ENCODE measurements around the gene HOXD10.

DNA sequence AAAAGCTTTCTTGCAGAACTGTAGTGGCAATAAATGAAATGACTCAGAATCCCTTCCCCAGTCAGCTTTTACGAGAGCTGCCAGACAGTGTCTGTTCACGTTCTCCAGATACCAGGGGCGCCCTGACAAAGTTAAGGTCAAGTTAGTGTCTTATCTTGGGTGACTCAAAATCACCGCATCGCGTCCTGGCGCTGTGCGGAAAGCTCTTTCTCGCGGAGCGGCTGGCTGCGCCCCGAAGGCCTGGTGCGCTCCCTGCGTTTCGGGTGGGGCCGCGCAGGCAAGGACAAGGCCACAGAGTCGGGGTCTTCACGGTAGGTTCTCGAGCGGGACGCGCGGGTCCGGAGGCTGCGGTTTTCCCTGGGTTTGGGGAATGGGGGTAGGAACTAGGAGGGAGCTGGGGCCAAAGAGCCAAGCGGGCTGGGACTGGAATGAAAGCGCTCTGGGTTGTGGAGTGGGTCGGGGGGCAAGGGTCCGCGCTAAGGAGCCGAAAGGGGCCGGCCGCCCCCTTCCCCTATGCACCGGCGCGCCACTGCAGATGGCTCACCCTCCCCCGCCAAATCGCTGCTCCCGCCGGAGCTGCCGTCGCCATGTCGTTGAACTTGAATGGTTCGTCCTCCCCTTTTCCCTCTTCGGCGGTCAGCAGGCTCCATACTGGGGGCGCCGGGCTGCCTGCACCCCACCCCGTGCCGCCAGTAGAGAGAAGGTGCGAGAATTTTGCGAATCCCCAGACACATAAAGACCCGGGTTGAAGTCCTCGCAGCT lies 12.1 kb upstream of the HOXD10 start:
- TF ChIP-seq U2AF2 (IDR thresholded peaks at IDR 0.05; ENCODE audit: low read depth, low read length) (no peak), SMC3 (IDR thresholded peaks at IDR 0.05; ENCODE audit: low read length) (no peak), ZNF432 (CRISPR knock-in tag; IDR thresholded peaks at IDR 0.05; ENCODE audit: borderline replicate concordance) (no peak), NR2F6 (IDR thresholded peaks at IDR 0.05) (no peak), NR2F6 (CRISPR knock-in tag; IDR thresholded peaks at IDR 0.05) (no peak), KLF6 (CRISPR knock-in tag; IDR thresholded peaks at IDR 0.05) (no peak), TARDBP (CRISPR knock-in tag; IDR thresholded peaks at IDR 0.05) (no peak), JUND (CRISPR knock-in tag; IDR thresholded peaks at IDR 0.05) (no peak), CTCF (CRISPR knock-in tag; IDR thresholded peaks at IDR 0.05) (no peak), SRSF9 (IDR thresholded peaks at IDR 0.05; ENCODE audit: borderline replicate concordance, insufficient read depth, low read depth, low read length, poor library complexity, severe bottlenecking) (no peak), HNRNPK (IDR thresholded peaks at IDR 0.05; ENCODE audit: low read depth, low read length, poor library complexity, severe bottlenecking) (no peak), BRCA1 (CRISPR knock-in tag; IDR thresholded peaks at IDR 0.05) (no peak), HCFC1 (IDR thresholded peaks at IDR 0.05; ENCODE audit: low read depth, low read length) (no peak), GABPA (IDR thresholded peaks at IDR 0.05; ENCODE audit: low read depth, low read length) (no peak), GABPA (CRISPR knock-in tag; IDR thresholded peaks at IDR 0.05; ENCODE audit: low read depth) (no peak)
- TF ChIP-seq, protein P1, sequence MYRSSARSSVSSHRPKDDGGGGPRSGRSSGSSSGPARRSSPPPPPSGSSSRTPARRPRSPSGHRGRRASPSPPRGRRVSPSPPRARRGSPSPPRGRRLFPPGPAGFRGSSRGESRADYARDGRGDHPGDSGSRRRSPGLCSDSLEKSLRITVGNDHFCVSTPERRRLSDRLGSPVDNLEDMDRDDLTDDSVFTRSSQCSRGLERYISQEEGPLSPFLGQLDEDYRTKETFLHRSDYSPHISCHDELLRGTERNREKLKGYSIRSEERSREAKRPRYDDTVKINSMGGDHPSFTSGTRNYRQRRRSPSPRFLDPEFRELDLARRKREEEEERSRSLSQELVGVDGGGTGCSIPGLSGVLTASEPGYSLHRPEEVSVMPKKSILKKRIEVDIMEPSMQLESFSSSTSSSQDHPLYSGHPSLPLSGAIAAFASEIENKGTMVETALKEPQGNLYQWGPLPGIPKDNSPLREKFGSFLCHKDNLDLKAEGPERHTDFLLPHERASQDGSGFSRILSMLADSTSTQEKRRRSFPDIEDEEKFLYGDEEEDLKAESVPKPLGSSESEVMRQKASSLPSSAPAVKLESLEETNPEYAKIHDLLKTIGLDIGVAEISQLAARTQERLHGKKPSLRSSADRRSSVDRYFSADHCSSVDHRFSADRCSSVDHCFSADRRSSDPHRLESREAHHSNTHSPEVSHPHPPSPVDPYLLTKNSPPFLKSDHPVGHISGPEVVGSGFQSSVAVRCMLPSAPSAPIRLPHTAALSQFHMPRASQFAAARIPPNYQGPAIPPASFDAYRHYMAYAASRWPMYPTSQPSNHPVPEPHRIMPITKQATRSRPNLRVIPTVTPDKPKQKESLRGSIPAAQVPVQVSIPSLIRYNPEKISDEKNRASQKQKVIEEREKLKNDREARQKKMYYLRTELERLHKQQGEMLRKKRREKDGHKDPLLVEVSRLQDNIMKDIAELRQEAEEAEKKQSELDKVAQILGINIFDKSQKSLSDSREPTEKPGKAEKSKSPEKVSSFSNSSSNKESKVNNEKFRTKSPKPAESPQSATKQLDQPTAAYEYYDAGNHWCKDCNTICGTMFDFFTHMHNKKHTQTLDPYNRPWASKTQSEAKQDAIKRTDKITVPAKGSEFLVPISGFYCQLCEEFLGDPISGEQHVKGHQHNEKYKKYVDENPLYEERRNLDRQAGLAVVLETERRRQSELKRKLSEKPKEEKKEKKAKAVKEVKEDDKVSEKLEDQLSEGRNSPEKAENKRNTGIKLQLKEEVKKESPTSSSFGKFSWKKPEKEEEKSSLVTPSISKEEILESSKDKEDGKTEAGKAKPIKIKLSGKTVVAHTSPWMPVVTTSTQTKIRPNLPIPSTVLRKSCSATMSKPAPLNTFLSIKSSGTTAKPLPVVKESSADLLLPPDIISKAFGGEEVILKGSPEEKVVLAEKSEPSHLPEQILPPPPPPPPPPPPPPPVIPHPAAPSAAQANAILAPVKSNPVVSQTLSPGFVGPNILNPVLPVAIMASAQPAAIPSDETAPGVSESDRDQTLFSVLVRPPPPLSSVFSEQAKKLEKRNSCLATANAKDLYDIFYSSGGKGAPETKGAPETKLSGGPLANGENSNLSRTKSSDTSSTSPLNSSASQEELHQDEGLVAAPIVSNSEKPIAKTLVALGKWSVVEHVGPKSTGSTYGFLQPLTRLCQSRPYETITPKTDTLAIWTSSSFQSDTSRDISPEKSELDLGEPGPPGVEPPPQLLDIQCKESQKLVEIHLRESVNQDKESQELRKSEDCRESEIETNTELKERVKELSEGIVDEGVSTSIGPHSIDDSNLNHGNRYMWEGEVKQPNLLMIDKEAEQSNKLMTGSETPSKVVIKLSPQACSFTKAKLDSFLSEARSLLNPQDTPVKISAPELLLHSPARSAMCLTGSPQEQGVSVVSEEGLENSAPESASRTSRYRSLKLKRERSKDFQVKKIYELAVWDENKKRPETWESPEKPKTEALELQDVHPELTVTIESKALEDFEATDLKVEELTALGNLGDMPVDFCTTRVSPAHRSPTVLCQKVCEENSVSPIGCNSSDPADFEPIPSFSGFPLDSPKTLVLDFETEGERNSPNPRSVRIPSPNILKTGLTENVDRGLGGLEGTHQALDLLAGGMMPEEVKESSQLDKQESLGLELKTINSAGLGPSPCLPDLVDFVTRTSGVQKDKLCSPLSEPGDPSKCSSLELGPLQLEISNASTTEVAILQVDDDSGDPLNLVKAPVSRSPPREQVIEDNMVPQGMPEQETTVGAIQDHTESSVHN (CRISPR knock-in tag; IDR thresholded peaks at IDR 0.05) = no peak

Measured in HepG2 (cell line).